ENCODE measurements around the gene ALKBH4.

DNA sequence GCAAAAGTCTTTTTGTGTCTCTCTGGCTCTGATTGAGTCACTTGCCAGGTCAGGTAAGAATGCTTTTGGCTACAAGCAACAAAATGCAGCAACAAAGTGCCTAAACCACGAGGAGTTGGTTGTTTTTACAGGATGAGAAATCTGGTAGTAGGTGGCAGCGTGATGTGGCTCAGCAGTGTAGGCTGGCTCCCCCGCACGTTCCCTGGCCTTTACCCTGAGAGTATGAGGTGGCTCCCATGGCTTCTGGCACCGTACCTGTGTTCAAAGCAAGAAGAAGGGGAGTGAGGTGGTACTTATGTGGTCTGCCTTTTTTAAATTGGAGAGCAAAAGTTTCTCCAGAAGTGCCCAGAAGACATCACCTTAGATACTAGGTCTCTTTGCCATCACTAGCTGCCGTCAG, 56.8 kb downstream of the ALKBH4 start:
- TF ChIP-seq MXI1 (IDR thresholded peaks at IDR 0.05; ENCODE audit: borderline replicate concordance, low read depth, low read length), result no peak
- TF ChIP-seq POLR2A (IDR thresholded peaks at IDR 0.05; ENCODE audit: low read depth, low read length), result no peak
- no peak for TF ChIP-seq NFE2L2 (IDR thresholded peaks at IDR 0.05; ENCODE audit: low read depth, low read length)
- TF ChIP-seq, protein P1, sequence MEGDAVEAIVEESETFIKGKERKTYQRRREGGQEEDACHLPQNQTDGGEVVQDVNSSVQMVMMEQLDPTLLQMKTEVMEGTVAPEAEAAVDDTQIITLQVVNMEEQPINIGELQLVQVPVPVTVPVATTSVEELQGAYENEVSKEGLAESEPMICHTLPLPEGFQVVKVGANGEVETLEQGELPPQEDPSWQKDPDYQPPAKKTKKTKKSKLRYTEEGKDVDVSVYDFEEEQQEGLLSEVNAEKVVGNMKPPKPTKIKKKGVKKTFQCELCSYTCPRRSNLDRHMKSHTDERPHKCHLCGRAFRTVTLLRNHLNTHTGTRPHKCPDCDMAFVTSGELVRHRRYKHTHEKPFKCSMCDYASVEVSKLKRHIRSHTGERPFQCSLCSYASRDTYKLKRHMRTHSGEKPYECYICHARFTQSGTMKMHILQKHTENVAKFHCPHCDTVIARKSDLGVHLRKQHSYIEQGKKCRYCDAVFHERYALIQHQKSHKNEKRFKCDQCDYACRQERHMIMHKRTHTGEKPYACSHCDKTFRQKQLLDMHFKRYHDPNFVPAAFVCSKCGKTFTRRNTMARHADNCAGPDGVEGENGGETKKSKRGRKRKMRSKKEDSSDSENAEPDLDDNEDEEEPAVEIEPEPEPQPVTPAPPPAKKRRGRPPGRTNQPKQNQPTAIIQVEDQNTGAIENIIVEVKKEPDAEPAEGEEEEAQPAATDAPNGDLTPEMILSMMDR (conservative IDR thresholded peaks at IDR 0.05; ENCODE audit: low read depth, low read length), result no peak
- no peak for TF ChIP-seq MAZ (IDR thresholded peaks at IDR 0.05; ENCODE audit: borderline replicate concordance, low read depth, low read length)
- no peak for TF ChIP-seq RCOR1 (IDR thresholded peaks at IDR 0.05; ENCODE audit: insufficient replicate concordance, low read length)
- TF ChIP-seq SMC3 (IDR thresholded peaks at IDR 0.05; ENCODE audit: low read depth, low read length), result no peak
- TF ChIP-seq BHLHE40 (IDR thresholded peaks at IDR 0.05; ENCODE audit: low read depth, low read length), result no peak
- TF ChIP-seq, protein P2, sequence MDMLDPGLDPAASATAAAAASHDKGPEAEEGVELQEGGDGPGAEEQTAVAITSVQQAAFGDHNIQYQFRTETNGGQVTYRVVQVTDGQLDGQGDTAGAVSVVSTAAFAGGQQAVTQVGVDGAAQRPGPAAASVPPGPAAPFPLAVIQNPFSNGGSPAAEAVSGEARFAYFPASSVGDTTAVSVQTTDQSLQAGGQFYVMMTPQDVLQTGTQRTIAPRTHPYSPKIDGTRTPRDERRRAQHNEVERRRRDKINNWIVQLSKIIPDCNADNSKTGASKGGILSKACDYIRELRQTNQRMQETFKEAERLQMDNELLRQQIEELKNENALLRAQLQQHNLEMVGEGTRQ (IDR thresholded peaks at IDR 0.05; ENCODE audit: low read depth, low read length), result no peak
- no peak for TF ChIP-seq CHD1 (IDR thresholded peaks at IDR 0.05; ENCODE audit: low read depth, low read length)
